Measurements from ENCODE around the gene PLEKHA7.
"Not testable (repeated sequence)": the region's sequence is repeated elsewhere in the genome, so short reads cannot be mapped to it uniquely, and the experiment has no call there.

PLEKHA7 gene

DNA sequence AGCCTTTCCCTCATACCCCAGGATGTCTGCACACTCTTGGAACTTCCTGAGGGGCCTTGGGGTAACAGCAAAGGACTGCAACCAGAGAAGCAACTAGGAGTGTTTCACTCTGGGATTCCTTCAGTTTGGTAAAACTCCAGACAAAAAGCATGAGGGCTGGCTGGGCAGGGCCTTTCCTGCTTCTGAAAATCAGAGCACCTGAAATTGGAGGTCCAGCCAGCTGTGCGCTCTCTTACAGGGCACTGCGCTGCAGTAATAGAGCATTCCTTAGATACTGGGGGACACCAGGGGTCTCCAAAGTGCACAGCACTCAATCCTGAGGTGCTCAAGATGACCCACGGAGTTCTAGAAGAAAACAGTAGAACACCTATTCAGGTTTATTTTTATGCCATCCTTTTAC, 49.7 kb downstream of the PLEKHA7 start:
- Histone ChIP-seq H3K27me3 (ENCODE audit: control insufficient read depth, low read length) (no peaks in the 10 kb centered on the region), H4K20me1 (ENCODE audit: control insufficient read depth, insufficient read depth, low read depth, low read length) (no peaks in the 10 kb centered on the region), H3K4me2 (ENCODE audit: low read length) (no peak overlapping the region), H3K27ac (ENCODE audit: low read depth, low read length) (no peak overlapping the region), H3K4me3 (ENCODE audit: low read length) (no peak overlapping the region), H3K9me2 (replicated peaks; ENCODE audit: control insufficient read depth, low read length) (no peaks in the 10 kb centered on the region), H3K79me2 (ENCODE audit: control insufficient read depth, low read length) (no peaks in the 10 kb centered on the region), H3K36me3 (ENCODE audit: control insufficient read depth, low read length) (no peaks in the 10 kb centered on the region), H3K9me3 (ENCODE audit: control insufficient read depth, insufficient read depth, low read length) (no peaks in the 10 kb centered on the region), H3K4me1 (ENCODE audit: control insufficient read depth, low read length) (no peaks in the 10 kb centered on the region), H3F3A (ENCODE audit: control insufficient read depth, insufficient read depth) (no peaks in the 10 kb centered on the region)
- no peak for TF ChIP-seq EZH2phosphoT487 (IDR thresholded peaks at IDR 0.05; ENCODE audit: borderline replicate concordance, low read length)
- TF ChIP-seq, protein P1, sequence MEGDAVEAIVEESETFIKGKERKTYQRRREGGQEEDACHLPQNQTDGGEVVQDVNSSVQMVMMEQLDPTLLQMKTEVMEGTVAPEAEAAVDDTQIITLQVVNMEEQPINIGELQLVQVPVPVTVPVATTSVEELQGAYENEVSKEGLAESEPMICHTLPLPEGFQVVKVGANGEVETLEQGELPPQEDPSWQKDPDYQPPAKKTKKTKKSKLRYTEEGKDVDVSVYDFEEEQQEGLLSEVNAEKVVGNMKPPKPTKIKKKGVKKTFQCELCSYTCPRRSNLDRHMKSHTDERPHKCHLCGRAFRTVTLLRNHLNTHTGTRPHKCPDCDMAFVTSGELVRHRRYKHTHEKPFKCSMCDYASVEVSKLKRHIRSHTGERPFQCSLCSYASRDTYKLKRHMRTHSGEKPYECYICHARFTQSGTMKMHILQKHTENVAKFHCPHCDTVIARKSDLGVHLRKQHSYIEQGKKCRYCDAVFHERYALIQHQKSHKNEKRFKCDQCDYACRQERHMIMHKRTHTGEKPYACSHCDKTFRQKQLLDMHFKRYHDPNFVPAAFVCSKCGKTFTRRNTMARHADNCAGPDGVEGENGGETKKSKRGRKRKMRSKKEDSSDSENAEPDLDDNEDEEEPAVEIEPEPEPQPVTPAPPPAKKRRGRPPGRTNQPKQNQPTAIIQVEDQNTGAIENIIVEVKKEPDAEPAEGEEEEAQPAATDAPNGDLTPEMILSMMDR (IDR thresholded peaks at IDR 0.05; ENCODE audit: low read depth, low read length, poor library complexity, severe bottlenecking): no peak

GRCh38 chr11:16963316-16963876, 50.8 kb downstream of the PLEKHA7 start:
- H3K4me1 ChIP-seq (ENCODE audit: control insufficient read depth, low read length): no peaks in the 10 kb centered on the region
- H3K27me3 ChIP-seq (ENCODE audit: control insufficient read depth, low read length): no peaks in the 10 kb centered on the region
- H3K9me2 ChIP-seq (replicated peaks; ENCODE audit: control insufficient read depth, low read length): no peaks in the 10 kb centered on the region
- H4K20me1 ChIP-seq (ENCODE audit: control insufficient read depth, insufficient read depth, low read depth, low read length): no peaks in the 10 kb centered on the region
- H3K36me3 ChIP-seq (ENCODE audit: control insufficient read depth, low read length): no peaks in the 10 kb centered on the region
- H3K4me2 ChIP-seq (ENCODE audit: low read length): no peak overlapping the region
- TF ChIP-seq, protein P1 (IDR thresholded peaks at IDR 0.05; ENCODE audit: low read depth, low read length, poor library complexity, severe bottlenecking): no peak
- TF ChIP-seq EZH2phosphoT487 (IDR thresholded peaks at IDR 0.05; ENCODE audit: borderline replicate concordance, low read length): no peak
- no peaks in the 10 kb centered on the region for H3F3A ChIP-seq (ENCODE audit: control insufficient read depth, insufficient read depth)
- H3K9me3 ChIP-seq (ENCODE audit: control insufficient read depth, insufficient read depth, low read length): no peaks in the 10 kb centered on the region
- H3K4me3 ChIP-seq (ENCODE audit: low read length): no peak overlapping the region
- no peak overlapping the region for H3K27ac ChIP-seq (ENCODE audit: low read depth, low read length)
- no peaks in the 10 kb centered on the region for H3K79me2 ChIP-seq (ENCODE audit: control insufficient read depth, low read length)

DNA sequence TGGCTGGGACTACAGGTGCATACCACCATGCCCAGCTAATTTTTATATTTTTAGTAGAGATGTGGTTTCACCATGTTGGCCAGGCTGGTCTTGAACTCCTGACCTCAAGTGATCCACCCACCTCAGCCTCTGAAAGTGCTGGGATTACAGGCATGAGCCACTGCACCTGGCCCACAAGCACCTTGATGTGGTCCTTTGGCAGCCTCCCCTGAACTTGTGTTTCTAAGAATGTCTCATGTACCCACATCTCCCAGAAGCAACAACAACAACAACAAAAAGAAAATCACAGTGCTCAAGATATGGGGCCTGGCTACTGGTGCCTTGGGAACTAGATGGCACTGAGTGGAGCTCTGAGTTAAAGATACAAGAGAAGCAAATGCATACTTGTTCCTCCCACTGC, 51.6 kb downstream of the PLEKHA7 start:
- H3K4me2 ChIP-seq (ENCODE audit: low read length); H3K27me3 ChIP-seq (ENCODE audit: control insufficient read depth, low read length); H4K20me1 ChIP-seq (ENCODE audit: control insufficient read depth, insufficient read depth, low read depth, low read length); H3K9me2 ChIP-seq (replicated peaks; ENCODE audit: control insufficient read depth, low read length); H3K79me2 ChIP-seq (ENCODE audit: control insufficient read depth, low read length); H3K36me3 ChIP-seq (ENCODE audit: control insufficient read depth, low read length); H3K4me1 ChIP-seq (ENCODE audit: control insufficient read depth, low read length); H3K4me3 ChIP-seq (ENCODE audit: low read length); H3K27ac ChIP-seq (ENCODE audit: low read depth, low read length); H3F3A ChIP-seq (ENCODE audit: control insufficient read depth, insufficient read depth); H3K9me3 ChIP-seq (ENCODE audit: control insufficient read depth, insufficient read depth, low read length): not testable (repeated sequence)

DNA sequence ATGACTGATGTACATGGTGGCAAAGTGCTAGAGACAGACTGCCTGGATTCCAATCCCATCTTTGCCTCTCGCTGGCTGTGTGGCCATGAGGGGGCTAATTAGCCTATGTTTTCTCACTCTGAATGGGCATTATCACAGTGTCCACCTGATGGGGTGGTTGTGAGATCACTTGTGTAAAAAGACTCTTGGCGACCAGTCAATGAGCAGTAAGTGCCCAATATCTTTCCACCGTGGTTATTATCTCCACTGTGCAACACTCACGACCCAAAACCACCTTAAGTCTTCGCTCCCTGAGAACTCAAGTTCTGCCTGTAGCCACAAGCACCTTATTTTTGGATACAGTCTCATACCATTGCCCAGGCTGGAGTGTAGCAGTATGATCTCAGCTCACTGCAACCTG, 52.1 kb downstream of the PLEKHA7 start:
- no peak for TF ChIP-seq EZH2phosphoT487 (IDR thresholded peaks at IDR 0.05; ENCODE audit: borderline replicate concordance, low read length)
- TF ChIP-seq, protein P1 (IDR thresholded peaks at IDR 0.05; ENCODE audit: low read depth, low read length, poor library complexity, severe bottlenecking): no peak
- Histone ChIP-seq H3K9me3 (ENCODE audit: control insufficient read depth, insufficient read depth, low read length) (no peaks in the 10 kb centered on the region), H3K27ac (ENCODE audit: low read depth, low read length) (no peak overlapping the region), H3K4me2 (ENCODE audit: low read length) (no peak overlapping the region), H3K27me3 (ENCODE audit: control insufficient read depth, low read length) (no peaks in the 10 kb centered on the region), H4K20me1 (ENCODE audit: control insufficient read depth, insufficient read depth, low read depth, low read length) (no peaks in the 10 kb centered on the region), H3K9me2 (replicated peaks; ENCODE audit: control insufficient read depth, low read length) (no peaks in the 10 kb centered on the region), H3K4me1 (ENCODE audit: control insufficient read depth, low read length) (no peaks in the 10 kb centered on the region), H3F3A (ENCODE audit: control insufficient read depth, insufficient read depth) (no peaks in the 10 kb centered on the region), H3K36me3 (ENCODE audit: control insufficient read depth, low read length) (no peaks in the 10 kb centered on the region), H3K4me3 (ENCODE audit: low read length) (no peak overlapping the region), H3K79me2 (ENCODE audit: control insufficient read depth, low read length) (no peaks in the 10 kb centered on the region)

Measured in DOHH2 (cell line).